ENCODE measurements around the gene SPTY2D1.
"Not testable (repeated sequence)": the region's sequence is repeated elsewhere in the genome, so short reads cannot be mapped to it uniquely, and the experiment has no call there.

Gene SPTY2D1

GRCh38 chr11:18617688-18618341 is 16.3 kb downstream of the SPTY2D1 start:
- no peak for DNase-seq (ENCODE audit: low spot score)

GRCh38 chr11:18615628-18616392 is 18.3 kb downstream of the SPTY2D1 start:
- DNase-seq (ENCODE audit: low spot score): no peak

GRCh38 chr11:18614667-18615066 is 19.5 kb downstream of the SPTY2D1 start:
- no peak for DNase-seq (ENCODE audit: low spot score)

- DNase-seq (ENCODE audit: low spot score): no peak
These were observed 21.7 kb downstream of the SPTY2D1 start for GRCh38 chr11:18612394-18612793.

- DNase-seq (ENCODE audit: low spot score): no peak
These were observed 22.9 kb downstream of the SPTY2D1 start for GRCh38 chr11:18611196-18611595.

- no peak for DNase-seq (ENCODE audit: low spot score)
These were observed 25.8 kb downstream of the SPTY2D1 start for GRCh38 chr11:18608376-18608775.

- DNase-seq (ENCODE audit: low spot score): no peak
These were observed 33.1 kb downstream of the SPTY2D1 start for GRCh38 chr11:18600915-18601569.

GRCh38 chr11:18599739-18600230 is 34.4 kb downstream of the SPTY2D1 start, which contains the start of gene MISFA:
MISFA (plus strand) TSS chr11:18599789; CDS start chr11:18599929, 140 bp downstream.
- no peak for DNase-seq (ENCODE audit: low spot score)

GRCh38 chr11:18594999-18595749 is 39.0 kb downstream of the SPTY2D1 start:
- no peak for DNase-seq (ENCODE audit: low spot score)

GRCh38 chr11:18594088-18594487 is 40.1 kb downstream of the SPTY2D1 start:
- DNase-seq (ENCODE audit: low spot score): not testable (repeated sequence)

- DNase-seq (ENCODE audit: low spot score): no peak
These were observed 43.6 kb downstream of the SPTY2D1 start for GRCh38 chr11:18590571-18590970.

- DNase-seq (ENCODE audit: low spot score): peak; percentile 86
These were observed 45.6 kb downstream of the SPTY2D1 start, which contains the start of gene UEVLD for GRCh38 chr11:18588297-18589252. UEVLD (minus strand) TSS chr11:18588734; CDS start chr11:18588654, 80 bp downstream.

- DNase-seq (ENCODE audit: low spot score): no peak
These were observed 52.3 kb downstream of the SPTY2D1 start for GRCh38 chr11:18581825-18582224.

GRCh38 chr11:18580113-18580766 is 53.9 kb downstream of the SPTY2D1 start:
- no peak for DNase-seq (ENCODE audit: low spot score)

- DNase-seq (ENCODE audit: low spot score): peak; percentile 77
These were observed 55.1 kb downstream of the SPTY2D1 start for GRCh38 chr11:18578975-18579598.

- no peak for DNase-seq (ENCODE audit: low spot score)
These were observed 58.8 kb downstream of the SPTY2D1 start for GRCh38 chr11:18575361-18575760.

GRCh38 chr11:18567081-18567480 is 67.1 kb downstream of the SPTY2D1 start:
- DNase-seq (ENCODE audit: low spot score): no peak

GRCh38 chr11:18566406-18566805 is 67.7 kb downstream of the SPTY2D1 start:
- DNase-seq (ENCODE audit: low spot score): no peak

GRCh38 chr11:18564149-18564548 is 70.0 kb downstream of the SPTY2D1 start:
- no peak for DNase-seq (ENCODE audit: low spot score)

All from SW480 (cell line).